Measurements from ENCODE around the gene SERTAD4. TPM values are rescaled to one million over a fixed set of nuclear protein-coding genes. Genes with fewer than 3 reads are reported as not detected.

Gene SERTAD4
- total and polyA plus RNA-seq, 2 donors (not counting 1 experiment from before 2014, with no cell fraction given): 0.17 to 7.6 TPM

DNA sequence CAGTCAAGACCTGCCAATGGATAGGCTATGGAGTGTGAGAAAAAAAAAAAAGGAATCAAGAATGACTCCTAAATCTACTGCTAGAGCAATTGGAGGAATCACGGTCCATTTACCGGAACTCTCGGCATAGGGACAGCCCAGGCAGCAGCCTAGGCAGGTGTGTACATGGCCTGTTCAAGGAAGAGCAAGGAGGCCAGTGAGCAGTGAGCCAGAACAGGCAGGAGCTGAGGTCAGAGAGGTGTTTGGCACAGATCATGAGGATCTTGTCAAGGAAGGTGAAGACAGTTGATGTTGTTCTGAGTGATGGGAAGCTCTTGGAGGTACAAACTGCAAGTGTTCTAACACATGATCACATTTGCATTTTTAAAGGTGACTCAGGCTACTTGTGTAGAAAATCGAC is 55.5 kb downstream of the SERTAD4 start:
- H3K27me3 ChIP-seq (ENCODE audit: control insufficient read depth, insufficient read depth, low read length): peaks cover 5% of the 10 kb centered on the region
- H3K27ac ChIP-seq (ENCODE audit: insufficient read depth, low read length): no peak overlapping the region
- H3K9me3 ChIP-seq (ENCODE audit: control insufficient read depth, insufficient read depth, low read depth, low read length): no peaks in the 10 kb centered on the region
- no peak for DNase-seq (ENCODE audit: low read depth in 2 of 2)
- no peak overlapping the region for H2AFZ ChIP-seq (ENCODE audit: low read length)
- H4K20me1 ChIP-seq (ENCODE audit: control insufficient read depth, extremely low read depth, insufficient read depth, low read length): no peaks in the 10 kb centered on the region
- H3K9ac ChIP-seq (ENCODE audit: insufficient read depth, low read length): no peak overlapping the region
- H3K4me2 ChIP-seq (ENCODE audit: extremely low read depth, insufficient read depth, low read length): no peak overlapping the region
- no peaks in the 10 kb centered on the region for H3K36me3 ChIP-seq (ENCODE audit: control insufficient read depth, insufficient read depth, low read length)
- no peak overlapping the region for H3K4me3 ChIP-seq (replicated peaks in 1 of 4; ENCODE audit: control extremely low read depth in 1 of 4, insufficient read depth in 1 of 4, low read depth in 3 of 4, low read length in 4 of 4)
- no peak for TF ChIP-seq EZH2 (IDR thresholded peaks at IDR 0.05; ENCODE audit: low read length, missing control alignments)
- TF ChIP-seq, protein P1, sequence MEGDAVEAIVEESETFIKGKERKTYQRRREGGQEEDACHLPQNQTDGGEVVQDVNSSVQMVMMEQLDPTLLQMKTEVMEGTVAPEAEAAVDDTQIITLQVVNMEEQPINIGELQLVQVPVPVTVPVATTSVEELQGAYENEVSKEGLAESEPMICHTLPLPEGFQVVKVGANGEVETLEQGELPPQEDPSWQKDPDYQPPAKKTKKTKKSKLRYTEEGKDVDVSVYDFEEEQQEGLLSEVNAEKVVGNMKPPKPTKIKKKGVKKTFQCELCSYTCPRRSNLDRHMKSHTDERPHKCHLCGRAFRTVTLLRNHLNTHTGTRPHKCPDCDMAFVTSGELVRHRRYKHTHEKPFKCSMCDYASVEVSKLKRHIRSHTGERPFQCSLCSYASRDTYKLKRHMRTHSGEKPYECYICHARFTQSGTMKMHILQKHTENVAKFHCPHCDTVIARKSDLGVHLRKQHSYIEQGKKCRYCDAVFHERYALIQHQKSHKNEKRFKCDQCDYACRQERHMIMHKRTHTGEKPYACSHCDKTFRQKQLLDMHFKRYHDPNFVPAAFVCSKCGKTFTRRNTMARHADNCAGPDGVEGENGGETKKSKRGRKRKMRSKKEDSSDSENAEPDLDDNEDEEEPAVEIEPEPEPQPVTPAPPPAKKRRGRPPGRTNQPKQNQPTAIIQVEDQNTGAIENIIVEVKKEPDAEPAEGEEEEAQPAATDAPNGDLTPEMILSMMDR (conservative IDR thresholded peaks at IDR 0.05 in 1 of 2, IDR thresholded peaks at IDR 0.05 in 1 of 2; ENCODE audit: low read depth in 1 of 2, low read length in 2 of 2): no peak
- H3K4me1 ChIP-seq (ENCODE audit: control insufficient read depth, extremely low read depth, insufficient read depth, low read length): peaks cover 2% of the 10 kb centered on the region
- H3K79me2 ChIP-seq (ENCODE audit: control insufficient read depth, insufficient read depth, low read length): no peaks in the 10 kb centered on the region

DNA sequence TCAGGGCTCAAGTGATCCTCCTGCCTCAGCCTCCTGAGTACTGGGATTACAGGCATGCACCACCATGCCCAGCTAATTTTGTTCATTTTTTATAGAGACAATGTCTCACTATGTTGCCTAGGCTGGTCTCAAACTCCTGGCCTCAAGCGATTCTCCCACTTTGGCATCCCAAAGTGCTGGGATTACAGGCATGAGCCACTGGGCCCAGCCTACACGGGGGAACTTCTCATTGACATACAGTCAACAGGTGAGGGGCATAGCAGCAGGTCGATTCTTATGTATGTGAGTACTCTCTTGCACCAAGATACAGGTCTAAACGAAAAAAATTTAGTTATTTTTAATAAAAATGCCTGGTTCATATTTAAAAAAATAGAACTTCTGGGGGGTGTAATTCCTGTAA is 56.7 kb downstream of the SERTAD4 start:
- Histone ChIP-seq H3K36me3 (ENCODE audit: control insufficient read depth, insufficient read depth, low read length) (no peaks in the 10 kb centered on the region), H3K4me3 (replicated peaks in 1 of 4; ENCODE audit: control extremely low read depth in 1 of 4, insufficient read depth in 1 of 4, low read depth in 3 of 4, low read length in 4 of 4) (no peak overlapping the region), H3K9ac (ENCODE audit: insufficient read depth, low read length) (no peak overlapping the region), H3K4me1 (ENCODE audit: control insufficient read depth, extremely low read depth, insufficient read depth, low read length) (peaks cover 6% of the 10 kb centered on the region), H2AFZ (ENCODE audit: low read length) (no peak overlapping the region), H3K27me3 (ENCODE audit: control insufficient read depth, insufficient read depth, low read length) (peaks cover 5% of the 10 kb centered on the region), H3K4me2 (ENCODE audit: extremely low read depth, insufficient read depth, low read length) (no peak overlapping the region), H3K9me3 (ENCODE audit: control insufficient read depth, insufficient read depth, low read depth, low read length) (no peaks in the 10 kb centered on the region), H4K20me1 (ENCODE audit: control insufficient read depth, extremely low read depth, insufficient read depth, low read length) (no peaks in the 10 kb centered on the region), H3K27ac (ENCODE audit: insufficient read depth, low read length) (no peak overlapping the region), H3K79me2 (ENCODE audit: control insufficient read depth, insufficient read depth, low read length) (no peaks in the 10 kb centered on the region)
- TF ChIP-seq EZH2 (IDR thresholded peaks at IDR 0.05; ENCODE audit: low read length, missing control alignments): no peak
- TF ChIP-seq, protein P1 (conservative IDR thresholded peaks at IDR 0.05 in 1 of 2, IDR thresholded peaks at IDR 0.05 in 1 of 2; ENCODE audit: low read depth in 1 of 2, low read length in 2 of 2): no peak
- DNase-seq (ENCODE audit: low read depth in 2 of 2): no peak

DNA sequence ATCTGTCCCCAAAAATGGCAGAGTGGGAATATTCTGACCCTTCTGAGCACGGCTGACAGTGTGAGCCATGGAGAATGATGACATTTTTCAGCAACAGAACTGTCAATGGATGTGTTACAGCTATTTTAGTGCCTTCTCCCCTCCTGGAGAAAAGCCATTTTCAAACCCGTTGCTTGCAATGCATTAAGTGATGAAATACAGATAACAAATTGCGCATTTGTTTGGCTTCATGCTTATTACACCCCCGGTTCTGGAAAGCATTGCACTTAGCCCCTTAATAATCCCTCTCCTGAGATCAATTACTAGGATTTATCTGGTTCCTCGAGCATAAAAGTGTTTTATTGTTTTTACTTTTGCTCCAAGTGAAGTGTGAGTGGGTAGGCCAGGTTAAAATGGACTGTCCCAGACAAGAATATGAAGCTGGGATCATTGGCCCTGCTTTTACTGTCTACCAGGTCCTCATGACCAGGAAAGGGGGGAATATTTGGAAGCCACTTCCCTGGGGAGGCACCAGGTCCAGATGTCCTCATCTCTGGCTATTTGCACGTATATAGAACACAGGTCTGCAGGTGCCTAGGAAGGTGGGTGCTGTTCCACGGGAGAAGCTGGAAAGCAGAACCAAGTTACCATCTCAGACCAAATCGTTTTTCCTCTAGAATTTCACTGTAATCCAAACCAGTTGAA is 58.6 kb downstream of the SERTAD4 start:
- Histone ChIP-seq H3K79me2 (ENCODE audit: control insufficient read depth, insufficient read depth, low read length) (no peaks in the 10 kb centered on the region), H3K36me3 (ENCODE audit: control insufficient read depth, insufficient read depth, low read length) (no peaks in the 10 kb centered on the region), H3K4me3 (replicated peaks in 1 of 4; ENCODE audit: control extremely low read depth in 1 of 4, insufficient read depth in 1 of 4, low read depth in 3 of 4, low read length in 4 of 4) (no peak overlapping the region), H3K27ac (ENCODE audit: insufficient read depth, low read length) (no peak overlapping the region), H3K4me2 (ENCODE audit: extremely low read depth, insufficient read depth, low read length) (no peak overlapping the region), H4K20me1 (ENCODE audit: control insufficient read depth, extremely low read depth, insufficient read depth, low read length) (no peaks in the 10 kb centered on the region), H3K4me1 (ENCODE audit: control insufficient read depth, extremely low read depth, insufficient read depth, low read length) (peaks cover 11% of the 10 kb centered on the region), H2AFZ (ENCODE audit: low read length) (no peak overlapping the region), H3K9ac (ENCODE audit: insufficient read depth, low read length) (no peak overlapping the region), H3K27me3 (ENCODE audit: control insufficient read depth, insufficient read depth, low read length) (no peaks in the 10 kb centered on the region), H3K9me3 (ENCODE audit: control insufficient read depth, insufficient read depth, low read depth, low read length) (no peaks in the 10 kb centered on the region)
- no peak for DNase-seq (ENCODE audit: low read depth in 2 of 2)
- TF ChIP-seq, protein P1 (conservative IDR thresholded peaks at IDR 0.05 in 1 of 2, IDR thresholded peaks at IDR 0.05 in 1 of 2; ENCODE audit: low read depth in 1 of 2, low read length in 2 of 2): no peak
- TF ChIP-seq EZH2 (IDR thresholded peaks at IDR 0.05; ENCODE audit: low read length, missing control alignments): peak; percentile 38
